ENCODE data around the gene NEB.

NEB gene

GRCh38 chr2:151640087-151640486 is 94.2 kb downstream of the NEB start:
- TF ChIP-seq, protein P1, sequence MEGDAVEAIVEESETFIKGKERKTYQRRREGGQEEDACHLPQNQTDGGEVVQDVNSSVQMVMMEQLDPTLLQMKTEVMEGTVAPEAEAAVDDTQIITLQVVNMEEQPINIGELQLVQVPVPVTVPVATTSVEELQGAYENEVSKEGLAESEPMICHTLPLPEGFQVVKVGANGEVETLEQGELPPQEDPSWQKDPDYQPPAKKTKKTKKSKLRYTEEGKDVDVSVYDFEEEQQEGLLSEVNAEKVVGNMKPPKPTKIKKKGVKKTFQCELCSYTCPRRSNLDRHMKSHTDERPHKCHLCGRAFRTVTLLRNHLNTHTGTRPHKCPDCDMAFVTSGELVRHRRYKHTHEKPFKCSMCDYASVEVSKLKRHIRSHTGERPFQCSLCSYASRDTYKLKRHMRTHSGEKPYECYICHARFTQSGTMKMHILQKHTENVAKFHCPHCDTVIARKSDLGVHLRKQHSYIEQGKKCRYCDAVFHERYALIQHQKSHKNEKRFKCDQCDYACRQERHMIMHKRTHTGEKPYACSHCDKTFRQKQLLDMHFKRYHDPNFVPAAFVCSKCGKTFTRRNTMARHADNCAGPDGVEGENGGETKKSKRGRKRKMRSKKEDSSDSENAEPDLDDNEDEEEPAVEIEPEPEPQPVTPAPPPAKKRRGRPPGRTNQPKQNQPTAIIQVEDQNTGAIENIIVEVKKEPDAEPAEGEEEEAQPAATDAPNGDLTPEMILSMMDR (IDR thresholded peaks at IDR 0.05), result no peak

GRCh38 chr2:151638990-151639389 is 95.3 kb downstream of the NEB start:
- TF ChIP-seq, protein P1 (IDR thresholded peaks at IDR 0.05), result no peak

GRCh38 chr2:151638191-151638933 is 95.9 kb downstream of the NEB start:
- TF ChIP-seq, protein P1 (IDR thresholded peaks at IDR 0.05), result no peak

DNA sequence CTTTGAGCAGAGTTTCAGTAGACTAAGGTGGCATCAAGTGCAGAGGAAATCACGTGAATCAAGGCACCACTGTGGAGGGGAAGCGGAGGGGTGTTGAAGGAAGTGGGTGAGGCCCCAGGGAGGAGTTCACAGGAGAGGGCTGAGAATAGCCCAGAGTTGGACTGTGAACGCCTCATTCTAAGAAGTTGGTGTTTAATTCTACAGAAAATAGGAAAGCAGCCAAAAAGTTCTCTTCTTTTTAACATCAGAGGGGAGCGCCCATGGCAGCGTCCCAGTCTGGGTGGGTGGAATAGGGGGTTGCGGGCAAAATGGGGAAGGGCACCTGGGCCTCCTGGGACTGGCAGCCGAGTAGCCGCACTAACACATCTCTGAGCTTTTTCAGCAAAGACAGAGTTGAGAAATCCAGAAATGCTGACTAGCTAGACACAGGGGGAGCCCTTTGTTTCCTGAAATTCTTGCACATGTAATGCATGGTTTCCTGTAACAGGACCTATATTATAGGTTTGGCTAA is 97.0 kb downstream of the NEB start:
- TF ChIP-seq, protein P1 (IDR thresholded peaks at IDR 0.05), result no peak

GRCh38 chr2:151634736-151635467 is 99.4 kb downstream of the NEB start:
- TF ChIP-seq, protein P1 (IDR thresholded peaks at IDR 0.05), result no peak

DNA sequence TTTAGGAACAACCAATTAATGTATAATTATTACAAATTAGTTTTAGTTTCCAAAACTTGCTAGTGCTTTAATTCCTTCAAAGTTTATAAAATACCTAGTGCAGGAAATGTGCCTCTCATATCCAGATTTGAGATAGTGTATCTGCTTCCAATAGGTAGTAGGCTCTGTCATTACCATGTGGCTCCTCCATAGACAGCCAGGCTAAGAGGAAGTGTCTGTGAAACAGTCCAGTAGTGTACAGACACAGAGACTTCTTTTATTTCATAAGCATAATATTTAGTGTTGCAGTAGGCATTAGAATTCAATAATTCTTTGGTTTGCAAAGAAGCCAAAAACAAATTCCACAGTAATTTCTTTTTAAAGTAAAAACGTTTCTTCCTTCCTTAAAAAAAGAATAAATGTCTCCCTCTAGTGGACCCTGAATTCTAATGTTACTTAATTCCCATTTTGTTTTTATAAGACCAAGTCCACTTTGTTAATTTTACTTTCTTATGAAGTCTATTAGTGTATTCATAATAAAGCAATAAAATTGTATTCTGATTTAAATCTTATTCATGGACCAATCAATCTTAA is 101.2 kb downstream of the NEB start:
- TF ChIP-seq, protein P1 (IDR thresholded peaks at IDR 0.05), result peak; percentile 55

- TF ChIP-seq, protein P1 (IDR thresholded peaks at IDR 0.05), result no peak
Observed at GRCh38 chr2:151630372-151630771, 103.9 kb downstream of the NEB start.

All from LNCAP (cell line).